Subcutaneous preadipocyte (primary cell): ENCODE data around the gene TSNAX. TPM values are rescaled to one million over a fixed set of nuclear protein-coding genes. Genes with fewer than 3 reads are reported as not detected.

Experiments used
- total RNA-seq: library from RNA; depleted of rRNA; stranded (reverse); fragments of >200 nt; gene quantifications from 2 replicates; pipeline ENCODE4 v1.2.3, GENCODE V29; 2012

Gene TSNAX, protein sequence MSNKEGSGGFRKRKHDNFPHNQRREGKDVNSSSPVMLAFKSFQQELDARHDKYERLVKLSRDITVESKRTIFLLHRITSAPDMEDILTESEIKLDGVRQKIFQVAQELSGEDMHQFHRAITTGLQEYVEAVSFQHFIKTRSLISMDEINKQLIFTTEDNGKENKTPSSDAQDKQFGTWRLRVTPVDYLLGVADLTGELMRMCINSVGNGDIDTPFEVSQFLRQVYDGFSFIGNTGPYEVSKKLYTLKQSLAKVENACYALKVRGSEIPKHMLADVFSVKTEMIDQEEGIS
- total RNA-seq: 28.3 and 37.7 TPM in 2 replicates

DNA sequence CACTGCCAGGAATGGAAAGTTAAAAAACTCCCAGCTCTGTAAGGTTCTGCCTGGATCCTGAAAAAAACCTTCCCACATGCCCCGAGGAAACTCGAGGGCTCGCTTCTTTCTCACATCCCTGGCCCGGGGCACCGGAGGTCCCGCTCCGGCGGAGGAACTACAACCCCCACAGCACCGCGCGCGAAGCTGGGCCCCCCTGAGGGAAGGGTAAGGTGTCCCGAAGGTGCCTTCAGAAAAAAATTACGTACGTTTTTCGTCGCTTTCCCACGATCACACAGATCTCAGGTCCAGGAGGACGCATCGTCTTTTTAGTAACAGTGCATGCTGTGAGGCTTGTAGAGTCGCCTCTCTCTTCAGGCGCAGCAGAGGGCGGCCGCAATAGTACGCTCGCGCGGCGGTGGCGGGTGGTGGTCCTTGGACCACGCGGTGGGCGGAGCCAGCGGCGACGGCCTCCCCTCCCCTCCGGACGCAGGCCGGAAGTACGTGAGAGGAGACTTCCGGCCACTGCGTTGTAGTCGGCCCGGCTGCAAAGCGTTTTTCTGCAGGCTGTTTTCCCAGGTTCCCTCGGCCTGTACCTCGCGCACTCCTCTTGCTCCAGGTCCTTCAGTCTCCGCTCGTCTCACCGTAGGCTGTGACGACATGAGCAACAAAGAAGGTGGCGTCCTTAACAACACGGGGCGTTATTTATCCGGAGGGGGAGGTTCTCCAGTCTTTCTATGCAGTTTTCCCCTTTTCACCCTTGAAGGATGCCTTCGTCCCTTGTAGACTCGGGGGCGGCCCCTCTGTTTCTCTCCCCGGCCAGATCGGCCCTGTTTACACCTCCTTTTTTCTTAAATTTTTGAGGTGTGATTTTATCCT lies at the start of gene TSNAX:
TSS of gene TSNAX (plus strand) at position 498 of the 858 bp plus-strand sequence. CDS start at position 640, 142 bp downstream.

Other genes with a start within 250 kb of the TSNAX start
- 10.3 and 15.6 TPM in 2 replicates for gene EXOC8, start 190.8 kb upstream of the TSNAX start, total RNA-seq
- 11.0 and 15.1 TPM in 2 replicates for gene SPRTN, start 190.4 kb upstream of the TSNAX start, total RNA-seq
- gene EGLN1, start 106.4 kb upstream of the TSNAX start, total RNA-seq: 28.3 and 44.0 TPM in 2 replicates
- 2.6 and 5.1 TPM in 2 replicates for gene DISC1, start 98.1 kb downstream of the TSNAX start, total RNA-seq